ENCODE measurements around the gene ATP2A2.
"Not testable (repeated sequence)": the region's sequence is repeated elsewhere in the genome, so short reads cannot be mapped to it uniquely, and the experiment has no call there.

Gene ATP2A2

DNA sequence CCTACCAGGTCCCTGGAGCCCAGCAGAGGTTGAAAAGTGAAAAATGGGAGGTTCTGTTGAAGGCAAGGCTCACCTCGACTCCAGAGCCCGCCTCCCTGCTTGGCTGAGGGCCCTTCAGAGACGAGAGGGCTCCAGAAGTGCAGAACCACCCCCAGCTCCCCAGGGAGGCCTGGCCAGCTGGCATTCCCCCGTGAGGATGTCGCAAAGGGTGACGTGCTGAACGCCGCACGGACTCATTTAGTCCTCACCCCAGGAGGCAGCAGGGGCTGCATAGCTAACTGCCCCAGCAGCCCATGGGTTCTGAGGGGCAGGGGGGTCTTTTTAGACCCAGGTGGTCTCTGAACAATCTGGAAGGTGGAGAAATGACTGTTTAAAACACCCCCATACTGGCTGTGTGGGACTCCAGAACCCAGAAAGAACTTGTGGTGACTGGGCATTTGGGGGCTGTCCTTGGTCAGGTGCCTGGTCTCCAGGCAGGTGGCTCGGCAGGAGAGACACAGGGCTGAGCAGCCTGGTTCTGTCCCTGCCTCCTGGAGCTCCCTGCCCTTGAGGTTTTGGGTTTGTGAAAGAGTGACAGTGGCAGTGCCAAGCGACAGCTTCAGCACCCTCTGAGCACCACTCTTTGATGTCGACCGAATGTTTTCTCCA is 90.5 kb downstream of the ATP2A2 start:
- DNase-seq = no peak

DNA sequence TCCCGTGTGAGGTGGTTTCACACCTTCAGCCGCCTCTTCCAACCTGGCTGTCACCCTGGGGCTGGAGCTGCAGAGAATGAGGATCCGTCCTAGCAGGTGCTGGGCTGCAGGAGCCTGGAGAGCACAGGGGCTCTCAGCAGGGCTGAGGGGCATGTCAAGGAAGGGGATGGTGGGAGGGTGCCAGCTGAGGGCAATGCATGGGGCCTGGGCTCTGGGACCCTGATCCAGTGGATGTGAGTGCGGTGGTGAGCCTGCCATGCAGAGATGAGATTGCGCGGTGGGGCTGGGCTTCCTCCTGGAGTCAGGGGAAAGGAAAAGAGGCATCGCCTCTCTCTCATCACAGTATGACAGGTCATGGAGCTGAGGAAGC is 91.0 kb downstream of the ATP2A2 start:
- no peak for DNase-seq

DNA sequence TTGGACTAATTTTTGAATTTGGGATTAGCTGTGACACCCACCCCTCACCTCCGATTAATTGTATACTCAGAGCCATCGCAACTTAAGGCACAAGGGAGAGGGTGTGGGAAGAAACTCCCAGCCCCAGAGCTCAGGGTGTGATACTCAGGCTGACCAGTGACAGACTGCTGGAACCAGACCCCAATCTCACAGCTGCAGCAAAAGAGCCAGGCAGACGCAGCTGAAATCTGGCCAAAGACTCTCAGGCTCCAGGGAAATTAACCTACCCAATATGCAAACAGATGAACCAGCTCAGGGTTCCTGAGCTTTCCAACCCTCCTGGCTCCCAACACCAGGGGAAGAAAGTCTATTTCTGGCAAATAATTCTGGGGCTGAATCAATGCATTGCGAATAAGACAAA is 92.0 kb downstream of the ATP2A2 start:
- no peak for DNase-seq

DNA sequence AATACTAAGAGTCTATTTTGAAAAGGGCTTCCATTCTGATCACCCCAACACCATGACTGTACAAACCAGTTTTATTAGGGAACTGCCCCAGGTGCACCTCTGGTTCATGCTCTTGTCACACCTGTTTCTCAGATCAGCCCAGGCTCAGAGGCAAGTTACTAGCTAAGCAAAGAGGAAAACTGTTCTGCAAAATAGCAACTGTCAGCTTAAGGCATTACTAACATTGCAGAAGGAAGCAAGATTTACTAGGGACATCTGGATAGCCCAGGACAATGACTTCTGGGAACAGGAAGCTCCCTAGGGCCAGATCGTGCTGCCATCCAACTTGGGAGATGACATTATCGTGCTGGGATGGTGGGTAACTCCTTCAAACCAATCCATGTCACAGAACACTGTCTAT is 92.4 kb downstream of the ATP2A2 start:
- no peak for DNase-seq

DNA sequence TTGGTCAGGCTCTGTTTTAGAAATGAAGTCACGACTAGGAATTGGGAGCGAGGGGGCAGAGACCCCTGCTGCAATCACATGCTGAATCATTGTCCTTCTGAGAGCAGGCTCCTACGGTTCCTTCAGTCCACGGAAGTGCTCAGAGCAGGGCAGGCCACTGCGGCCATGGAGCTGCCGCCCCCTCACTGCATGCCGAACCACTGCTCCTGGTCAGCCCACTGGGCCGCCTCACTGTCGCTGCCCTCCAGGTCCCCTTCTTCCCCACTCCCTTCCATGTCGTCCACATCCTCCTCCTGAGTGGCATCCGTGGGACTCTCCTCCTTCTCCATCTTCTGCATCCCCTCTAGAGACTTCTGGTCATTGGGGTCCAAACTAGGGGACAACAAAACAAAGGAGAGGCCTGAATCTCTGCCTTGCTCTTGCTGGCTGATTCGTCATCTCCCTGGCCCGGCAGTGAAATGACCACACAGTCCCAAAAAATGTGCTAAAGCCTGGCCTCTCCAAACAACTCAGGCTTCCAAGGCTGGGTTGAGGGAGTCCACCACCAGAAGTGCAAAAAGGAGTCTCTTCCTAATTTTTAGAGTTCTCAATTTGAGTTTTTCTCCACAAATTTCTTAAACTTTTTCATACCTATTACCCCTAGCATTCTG is 93.0 kb downstream of the ATP2A2 start:
- no peak for DNase-seq

DNA sequence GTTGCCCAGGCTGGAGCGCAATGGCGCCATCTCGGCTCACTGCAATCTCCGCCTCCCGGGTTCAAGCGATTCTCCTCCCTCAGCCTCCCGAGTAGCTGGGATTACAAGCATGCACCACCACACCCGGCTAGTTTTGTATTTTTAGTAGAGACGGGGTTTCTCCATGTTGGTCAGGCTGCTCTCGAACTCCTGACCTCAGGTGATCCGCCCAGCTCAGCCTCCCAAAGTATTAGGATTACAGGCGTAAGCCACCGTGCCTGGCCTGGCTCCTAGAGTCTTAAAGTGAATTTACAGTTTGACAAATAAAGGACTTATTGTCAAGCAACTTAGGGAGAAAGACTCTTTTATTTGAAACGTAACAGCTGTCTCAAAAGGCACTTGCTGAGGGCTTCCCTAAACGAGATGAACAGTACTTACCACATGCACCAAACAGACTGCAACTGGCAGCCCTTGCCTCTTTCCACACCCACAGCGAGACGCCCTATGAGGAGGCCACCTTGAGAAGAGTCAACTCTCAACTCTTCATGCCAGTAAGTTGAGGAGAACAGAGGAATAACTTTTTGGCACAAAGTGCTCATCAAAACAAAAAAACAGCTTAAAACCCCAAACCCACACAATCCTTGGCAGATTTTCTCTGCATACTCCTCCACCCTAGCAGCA is 97.2 kb downstream of the ATP2A2 start:
- DNase-seq = not testable (repeated sequence)

DNA sequence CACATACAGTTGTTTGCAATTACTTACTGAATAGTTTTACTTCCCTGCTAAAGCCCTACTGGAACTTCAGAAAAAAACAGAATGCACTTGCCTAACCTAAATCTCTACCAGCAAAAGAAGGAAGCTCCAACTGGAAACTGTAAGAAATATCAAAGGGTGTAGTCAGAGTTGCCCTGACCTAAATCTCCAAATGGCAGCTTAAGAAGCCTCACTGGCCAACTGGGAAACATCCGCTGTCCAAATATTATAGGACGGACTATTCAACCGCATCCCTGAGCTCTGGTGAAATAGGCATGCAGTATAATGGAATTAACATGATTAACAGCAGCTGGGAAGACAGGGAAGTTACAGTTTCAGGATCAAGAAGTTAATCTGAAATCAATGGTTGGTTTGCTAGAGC is 98.2 kb downstream of the ATP2A2 start:
- DNase-seq = no peak

DNA sequence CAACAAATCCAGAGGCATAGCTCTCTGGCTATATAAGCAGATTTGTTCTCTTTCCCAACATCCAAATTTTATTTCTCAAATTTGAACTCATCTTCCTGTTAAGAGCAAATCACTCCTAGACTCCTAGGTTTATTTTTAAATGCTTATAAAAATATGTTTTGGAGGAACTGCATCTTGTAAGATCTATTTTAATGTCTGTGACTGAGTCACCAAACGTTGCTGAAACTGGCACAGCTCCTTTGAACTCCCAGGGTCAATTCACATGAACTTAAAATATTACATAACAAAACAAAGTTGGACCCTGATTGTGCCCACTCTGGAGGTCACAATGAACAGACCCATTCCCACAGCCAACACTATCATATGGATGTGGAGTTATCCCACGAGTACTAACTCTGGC is 98.6 kb downstream of the ATP2A2 start:
- no peak for DNase-seq

DNA sequence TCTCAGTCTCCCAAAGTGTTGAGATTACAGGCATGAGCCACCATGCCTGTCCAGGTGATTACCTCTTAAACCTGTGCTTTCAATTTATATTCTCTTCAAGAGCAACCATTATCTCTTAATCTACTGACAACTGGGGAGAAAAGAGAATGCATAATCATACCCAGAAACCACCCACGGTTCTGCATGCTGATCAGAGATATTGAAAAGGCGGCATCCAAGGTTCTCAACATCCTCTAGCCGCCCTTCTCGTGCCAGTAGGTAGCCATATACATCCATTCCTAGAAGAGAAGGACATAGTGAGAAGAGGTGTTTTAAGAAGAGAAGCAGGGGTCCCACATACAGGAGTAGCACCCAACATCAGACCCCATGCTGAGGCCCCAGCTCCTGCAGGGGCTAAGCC is 101.6 kb downstream of the ATP2A2 start:
- no peak for DNase-seq

Data from CD4-positive, alpha-beta T cell treated with Interleukin-10 for 1 hour (primary cell).